HEK293 (cell line): ENCODE results near the gene ACE2.

ENCODE experiments used
- CTCF ChIP-seq: fragments of 450-650 bp; formaldehyde crosslinking; IDR thresholded peaks from 2 replicates; pipeline ENCODE4 v1.5.1; 2016; ENCODE audit warnings: missing biosample characterization, missing genetic modification characterization
- ELK4 ChIP-seq: IDR thresholded peaks from 2 replicates; pipeline ENCODE4 v1.6.1; 2011; ENCODE audit warnings: mild to moderate bottlenecking, low read depth, low read length, borderline replicate concordance
- HIC1 ChIP-seq: fragments of 450-650 bp; formaldehyde crosslinking; IDR thresholded peaks from 2 replicates; pipeline ENCODE4 v1.5.1; 2016; ENCODE audit warnings: missing biosample characterization, missing genetic modification characterization
- REST ChIP-seq: fragments of 450-650 bp; formaldehyde crosslinking; IDR thresholded peaks from 2 replicates; pipeline ENCODE4 v1.5.1; 2016; ENCODE audit warnings: missing biosample characterization, missing genetic modification characterization
- YY1 ChIP-seq: fragments of 450-650 bp; formaldehyde crosslinking; IDR thresholded peaks from 2 replicates; pipeline ENCODE4 v1.5.1; 2018; ENCODE audit warnings: missing biosample characterization, missing genetic modification characterization
- ZBTB17 ChIP-seq: fragments of 450-650 bp; formaldehyde crosslinking; IDR thresholded peaks from 2 replicates; pipeline ENCODE4 v1.5.1; 2016; ENCODE audit warnings: missing biosample characterization, missing genetic modification characterization
- ZBTB20 ChIP-seq: fragments of 450-650 bp; formaldehyde crosslinking; IDR thresholded peaks from 2 replicates; pipeline ENCODE4 v1.5.1; 2016; ENCODE audit warnings: missing biosample characterization, missing genetic modification characterization
- ZFP41 ChIP-seq: fragments of 450-650 bp; formaldehyde crosslinking; IDR thresholded peaks from 2 replicates; pipeline ENCODE4 v1.5.1; 2016; ENCODE audit warnings: missing biosample characterization, missing genetic modification characterization, borderline replicate concordance
- ZNF138 ChIP-seq: fragments of 450-650 bp; formaldehyde crosslinking; IDR thresholded peaks from 2 replicates; pipeline ENCODE4 v1.5.1; 2016; ENCODE audit warnings: missing biosample characterization, missing genetic modification characterization, borderline replicate concordance
- ZNF146 ChIP-seq: fragments of 450-650 bp; formaldehyde crosslinking; IDR thresholded peaks from 2 replicates; pipeline ENCODE4 v1.5.1; 2016; ENCODE audit warnings: missing biosample characterization, missing genetic modification characterization
- ZNF23 ChIP-seq: fragments of 450-650 bp; formaldehyde crosslinking; IDR thresholded peaks from 2 replicates; pipeline ENCODE4 v1.5.1; 2016; ENCODE audit warnings: missing biosample characterization, missing genetic modification characterization, borderline replicate concordance
- ZNF335 ChIP-seq: fragments of 450-650 bp; formaldehyde crosslinking; conservative IDR thresholded peaks from 2 replicates; pipeline ENCODE4 v1.5.1; 2016; ENCODE audit warnings: missing biosample characterization, missing genetic modification characterization
- ZNF398 ChIP-seq: fragments of 450-650 bp; formaldehyde crosslinking; IDR thresholded peaks from 2 replicates; pipeline ENCODE4 v1.5.1; 2017; ENCODE audit warnings: missing biosample characterization, missing genetic modification characterization

- TF ChIP-seq YY1 (tag by site-specific recombination), result no peak
- no peak for TF ChIP-seq ZFP41 (tag by site-specific recombination)
- TF ChIP-seq ELK4, result no peak
- TF ChIP-seq ZBTB20 (tag by site-specific recombination), result no peak
- TF ChIP-seq ZNF23 (tag by site-specific recombination), result no peak
- no peak for TF ChIP-seq CTCF (tag by site-specific recombination)
- no peak for TF ChIP-seq REST (tag by site-specific recombination)
- TF ChIP-seq ZNF146 (tag by site-specific recombination), result no peak
- no peak for TF ChIP-seq ZNF398 (tag by site-specific recombination)
- TF ChIP-seq ZBTB17, result no peak
- no peak for TF ChIP-seq ZNF138 (tag by site-specific recombination)
- TF ChIP-seq ZNF335 (tag by site-specific recombination), result no peak
- no peak for TF ChIP-seq HIC1 (tag by site-specific recombination)
These were observed 711 bp downstream of the ACE2 start for GRCh38 chrX:15600049-15600448.
